ENCODE measurements around the gene SAMD1.

Gene SAMD1

DNA sequence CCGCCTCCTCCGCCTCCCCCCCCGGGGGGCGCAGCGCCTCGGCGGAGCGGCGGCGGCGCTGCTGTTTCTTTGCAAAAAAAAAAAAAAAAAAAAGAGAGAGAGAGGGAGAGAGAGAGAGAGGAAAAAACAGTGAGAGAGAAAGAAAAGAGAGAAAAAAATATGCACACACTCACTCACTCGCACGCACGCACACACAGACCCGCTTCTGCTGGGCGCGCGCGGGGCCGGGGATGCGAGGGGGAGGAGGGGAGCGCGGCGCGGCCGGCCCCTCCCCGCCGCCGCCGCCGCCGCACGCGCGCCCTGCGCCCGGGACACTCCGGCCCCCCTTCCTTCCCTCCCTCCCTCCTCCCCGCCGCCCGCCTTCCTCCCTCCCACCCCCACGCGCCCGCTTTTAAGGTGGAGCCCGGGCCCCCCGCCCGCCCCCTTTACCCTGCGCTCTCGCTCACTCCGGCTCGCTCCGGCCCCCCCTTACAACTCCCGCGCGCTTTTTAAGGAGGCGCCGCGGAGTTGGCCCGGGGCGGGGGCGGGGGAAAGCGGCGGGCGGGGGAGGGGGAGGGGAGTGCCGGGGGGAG lies at the start of gene SAMD1:
SAMD1 (minus strand) TSS at position 243 of the 572 bp plus-strand sequence.
- DNase-seq = peak; percentile 93

DNA sequence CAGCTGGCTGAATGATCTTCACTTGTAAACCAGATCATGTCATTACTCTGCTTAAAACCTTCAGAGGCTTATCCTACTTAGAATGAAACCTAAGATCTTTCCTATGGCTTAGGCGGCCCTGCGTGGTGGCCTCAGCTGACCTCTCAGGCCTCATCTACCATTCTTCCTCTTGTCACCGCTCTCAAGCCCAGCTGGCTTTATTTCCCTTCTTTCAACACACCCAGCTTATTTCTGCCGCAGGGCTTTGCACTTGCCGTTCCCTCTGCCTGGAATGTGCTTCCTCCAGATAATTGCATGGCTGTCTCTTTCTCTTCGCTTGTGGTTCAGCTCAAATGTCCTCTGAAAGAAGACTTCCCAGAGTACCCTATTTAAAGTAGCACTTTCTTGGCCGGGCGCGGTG lies 49.4 kb upstream of the SAMD1 start:
- no peak for DNase-seq

DNA sequence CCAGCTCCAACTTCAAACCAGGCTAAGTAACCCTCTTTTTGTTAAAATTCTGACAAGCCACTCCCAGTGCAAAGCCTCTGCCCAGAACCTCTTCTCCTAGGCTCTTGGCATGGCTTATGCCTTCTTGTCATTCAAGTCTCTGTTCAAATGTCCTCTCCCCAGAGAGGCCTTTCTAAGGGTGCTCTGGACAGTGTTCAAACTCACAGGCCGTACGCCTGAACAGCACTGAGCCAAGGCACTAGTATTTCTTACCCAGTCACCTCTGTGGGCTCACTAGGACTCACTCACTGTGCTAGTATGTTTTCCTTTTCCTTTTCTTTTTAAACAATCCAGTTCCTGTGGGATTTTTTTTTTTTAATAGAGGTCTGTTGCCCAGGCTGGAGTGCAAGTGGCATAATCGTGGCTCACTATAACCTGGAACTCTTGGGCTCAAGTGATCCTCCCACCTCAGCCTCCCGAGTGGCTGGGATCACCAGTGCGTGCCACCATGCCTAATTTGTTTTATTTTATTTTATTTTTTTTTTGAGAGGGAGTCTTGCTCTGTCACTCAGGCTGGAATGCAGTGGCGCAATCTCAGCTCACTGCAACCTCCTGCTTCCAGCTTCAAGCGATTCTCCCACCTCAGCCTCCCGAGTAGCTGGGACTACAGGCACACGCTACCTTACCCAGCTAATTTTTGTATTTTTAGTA lies 48.2 kb upstream of the SAMD1 start:
- no peak for DNase-seq

DNA sequence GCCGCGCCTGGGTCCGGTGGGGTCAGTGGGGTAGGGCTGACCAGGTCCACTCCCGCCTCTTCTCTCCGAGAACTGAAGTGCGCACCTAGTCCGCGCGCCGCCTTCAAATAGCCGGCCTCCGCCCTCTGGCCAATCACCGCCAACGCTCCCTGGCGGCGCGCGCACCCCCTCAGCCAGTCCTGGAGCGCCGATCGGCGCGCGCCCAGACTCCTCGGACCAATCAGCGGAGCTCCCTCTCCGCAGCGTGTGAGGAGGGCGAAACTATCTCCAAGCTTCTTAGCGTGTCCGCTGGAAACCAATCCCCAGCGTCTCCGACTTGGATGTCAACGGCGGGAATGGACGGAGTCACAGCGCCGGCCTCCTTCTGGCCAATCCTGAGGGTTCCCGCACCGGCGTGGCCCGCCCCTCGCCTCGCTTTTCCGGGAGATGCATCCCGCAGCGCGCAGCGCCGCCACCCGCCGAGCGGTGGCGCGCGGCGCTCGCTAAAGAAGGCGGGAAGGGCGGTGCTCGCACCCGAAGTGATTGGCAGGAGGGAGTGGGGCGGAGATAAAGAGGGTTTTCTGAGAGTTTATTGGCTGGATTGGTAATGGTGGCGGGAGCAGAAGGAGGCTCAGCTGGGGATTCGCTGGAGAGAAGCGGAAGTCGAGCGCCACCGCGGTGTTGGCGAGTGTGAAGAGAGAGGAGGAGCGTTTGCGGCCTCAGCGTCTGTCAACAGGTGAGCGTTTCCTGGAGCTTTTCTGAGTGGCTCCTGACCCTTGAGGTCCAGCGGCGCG lies 46.1 kb upstream of the SAMD1 start, which contains the start of gene ASF1B:
ASF1B (minus strand) TSS at position 81 of the 773 bp plus-strand sequence. CDS start 133 bp downstream, outside the sequence.
- DNase-seq = peak; percentile 100

DNA sequence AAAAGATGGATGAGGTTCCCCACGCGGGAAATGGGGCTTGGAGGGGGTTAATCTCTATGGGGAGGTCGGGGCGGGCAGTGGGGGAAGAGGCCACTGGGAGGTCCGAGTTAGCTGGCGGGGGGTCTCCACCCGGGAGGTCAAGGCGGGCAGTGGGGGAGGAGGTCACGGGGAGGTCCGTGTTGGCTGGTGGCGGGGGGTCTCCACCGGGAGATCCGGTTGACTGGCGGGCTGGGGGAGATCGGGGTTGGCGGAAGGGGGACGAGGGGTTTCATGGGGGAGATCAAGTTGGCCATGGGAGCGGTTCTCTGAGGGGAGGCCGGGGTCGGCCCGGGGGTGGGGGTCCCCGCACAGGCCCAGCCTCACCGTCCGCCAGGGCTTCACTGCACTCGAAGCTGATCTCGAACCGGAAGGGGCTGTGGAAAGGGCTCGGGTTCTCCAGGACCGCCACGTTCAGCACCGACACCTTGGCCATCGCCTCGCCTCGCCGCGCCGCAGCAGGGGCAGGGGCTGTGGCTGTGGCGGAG lies 45.5 kb upstream of the SAMD1 start:
- DNase-seq = peak; percentile 44

DNA sequence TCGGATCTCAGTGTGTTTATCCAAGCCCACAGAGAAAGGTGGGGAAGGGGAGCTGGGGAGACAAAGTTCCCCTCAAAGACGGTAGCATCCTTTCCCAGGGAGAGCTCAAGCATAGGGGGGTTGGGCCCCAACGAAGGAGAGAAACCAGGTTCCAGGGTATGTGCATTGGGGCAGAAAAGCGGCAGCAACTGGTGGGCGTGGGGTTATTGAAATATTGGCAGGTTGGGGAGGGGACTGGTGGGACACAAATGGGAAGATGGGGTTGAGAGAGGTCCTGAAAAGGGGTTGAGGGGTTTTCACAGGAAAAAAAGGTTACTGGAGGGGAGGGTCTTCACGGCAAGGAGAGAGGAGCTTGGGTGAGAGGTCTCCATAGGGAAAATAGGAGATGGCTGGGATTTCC lies 44.8 kb upstream of the SAMD1 start:
- no peak for DNase-seq

DNA sequence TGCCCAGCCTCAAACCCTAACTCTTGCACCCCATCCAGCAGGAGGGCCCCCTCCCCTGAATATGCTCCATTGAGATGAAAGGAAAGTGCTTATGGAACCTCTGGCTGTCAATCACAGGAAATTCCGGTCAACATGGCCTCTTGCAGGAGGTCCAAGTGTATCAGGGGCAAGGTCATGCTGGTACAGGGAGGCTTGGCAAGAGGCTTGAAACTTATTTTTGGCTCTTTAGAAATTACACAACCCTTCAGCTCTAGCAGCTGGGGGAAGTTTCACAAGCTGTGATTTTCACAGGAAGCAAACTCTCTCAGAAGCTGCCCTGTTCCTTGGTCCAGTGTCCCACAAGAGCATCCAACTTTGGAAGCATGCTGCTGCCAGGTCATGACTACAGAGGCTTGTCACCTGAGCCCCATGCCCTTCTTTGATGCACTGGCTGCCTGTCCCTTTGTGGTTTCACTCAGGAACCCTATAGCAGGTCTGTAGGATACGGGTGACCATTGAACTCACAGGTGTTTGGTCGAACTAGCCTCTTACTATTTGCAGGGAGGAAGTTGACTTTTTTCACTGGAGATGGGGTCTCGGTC lies 37.5 kb upstream of the SAMD1 start:
- no peak for DNase-seq

DNA sequence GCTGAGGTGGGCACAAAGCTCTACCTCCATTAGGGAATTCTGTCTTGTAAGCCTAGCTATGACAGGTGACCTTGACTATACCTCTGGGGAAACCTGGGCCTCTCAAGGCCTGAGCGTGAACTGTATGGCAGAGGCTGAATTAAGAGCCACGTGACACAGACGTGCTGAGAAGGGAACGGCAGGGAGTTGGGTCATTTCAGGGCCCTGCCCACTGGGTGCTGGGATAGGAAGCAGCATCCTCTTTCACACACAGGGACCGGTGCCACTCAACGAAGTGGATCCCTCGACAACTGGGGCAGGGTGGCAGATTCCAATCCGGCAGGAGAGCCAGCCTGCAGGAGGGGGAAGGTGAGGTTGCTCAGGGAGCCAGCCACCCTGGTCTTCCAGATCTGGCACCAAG lies 36.6 kb upstream of the SAMD1 start:
- no peak for DNase-seq

DNA sequence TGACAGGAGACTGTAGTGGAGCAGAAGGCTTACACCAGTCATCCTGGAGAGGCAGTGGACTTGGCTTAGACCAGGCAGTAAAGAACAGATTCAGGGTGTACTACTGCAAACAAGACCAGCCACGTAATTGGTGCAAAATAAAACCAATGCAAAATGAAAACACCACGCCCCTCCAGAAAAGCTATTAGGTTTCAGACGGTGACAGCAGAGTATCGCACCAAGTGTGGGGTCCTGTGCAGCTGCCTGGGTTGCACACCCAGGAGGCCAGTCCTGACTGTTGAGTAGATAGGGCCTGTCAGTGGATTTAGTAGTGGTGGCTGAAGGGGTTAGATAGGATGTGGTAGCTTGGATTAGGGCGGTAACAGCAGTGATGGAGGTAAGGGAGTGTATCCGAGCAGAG lies 32.4 kb upstream of the SAMD1 start:
- no peak for DNase-seq

DNA sequence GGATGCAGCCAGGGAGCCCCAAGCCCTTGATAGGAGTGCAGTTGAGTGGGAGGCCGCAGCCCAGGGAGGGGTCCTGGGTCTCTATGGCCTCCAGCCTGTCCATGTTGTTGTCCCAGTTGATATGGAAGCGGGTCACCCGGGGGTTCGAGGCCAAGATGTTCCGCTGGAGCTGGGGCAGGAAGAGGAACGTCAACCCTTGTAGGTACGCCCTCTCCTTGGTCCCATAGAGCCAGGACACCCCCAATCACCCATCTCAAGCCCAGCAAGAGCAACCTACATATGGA lies 29.9 kb upstream of the SAMD1 start:
- DNase-seq = no peak

DNA sequence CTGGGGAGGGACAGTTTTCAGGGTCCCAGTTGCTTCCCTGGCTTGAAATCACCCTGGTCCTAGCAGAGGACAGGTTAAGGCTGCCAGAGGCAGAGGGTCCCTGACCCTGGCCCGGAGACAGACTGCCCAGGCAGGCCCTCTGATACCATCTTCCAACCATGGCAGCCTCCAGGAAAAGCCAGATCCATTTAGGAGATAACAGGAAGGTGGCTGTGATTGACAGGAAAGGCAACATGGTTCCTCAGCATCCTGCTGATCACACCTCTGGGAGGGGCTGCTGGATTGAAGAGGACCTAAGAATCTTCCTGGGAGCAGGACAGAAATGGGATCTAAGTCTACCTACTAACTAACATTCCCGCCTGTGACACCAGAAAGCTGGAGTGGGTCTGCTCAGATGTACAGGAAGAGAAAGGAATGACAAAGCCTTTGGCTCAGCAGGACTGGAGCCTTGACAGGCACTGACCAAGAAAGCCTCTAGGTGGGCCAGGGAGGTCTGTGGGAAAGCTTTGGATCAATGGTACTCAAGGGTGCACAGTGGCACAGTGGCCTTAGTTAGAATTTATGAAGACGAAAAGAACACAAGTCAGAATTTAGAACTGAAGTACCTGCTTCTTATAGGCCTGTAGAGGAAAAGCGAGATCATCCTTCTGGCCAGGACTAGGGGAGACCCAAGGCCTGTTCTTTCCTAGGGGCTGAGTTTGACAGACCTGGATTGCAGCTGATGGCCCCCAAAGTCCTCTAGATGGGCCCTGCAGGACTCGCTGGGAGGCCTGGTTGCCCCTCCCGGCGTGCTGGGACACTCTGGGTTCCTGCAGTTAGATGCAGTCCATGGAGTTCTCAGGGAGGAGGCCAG lies 29.3 kb upstream of the SAMD1 start:
- no peak for DNase-seq

DNA sequence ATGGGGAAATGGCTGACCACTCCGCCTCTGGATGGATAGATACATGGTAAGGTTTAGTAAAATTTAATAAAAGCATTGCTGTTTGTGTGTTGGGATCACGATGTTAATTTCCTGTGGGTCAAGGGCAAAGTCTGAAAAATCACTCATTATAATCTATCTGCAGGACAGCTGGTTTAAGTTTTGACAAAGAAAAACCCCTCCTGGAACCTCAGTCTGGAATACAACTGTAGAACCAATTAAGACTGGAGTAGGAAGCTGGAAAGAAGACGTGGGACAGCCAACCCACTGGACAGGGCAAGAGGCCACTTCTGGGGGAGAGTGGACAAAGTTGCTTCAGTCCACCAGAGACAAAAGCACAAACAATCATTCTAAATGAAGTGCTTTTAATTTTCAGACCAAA lies 28.6 kb upstream of the SAMD1 start:
- no peak for DNase-seq

DNA sequence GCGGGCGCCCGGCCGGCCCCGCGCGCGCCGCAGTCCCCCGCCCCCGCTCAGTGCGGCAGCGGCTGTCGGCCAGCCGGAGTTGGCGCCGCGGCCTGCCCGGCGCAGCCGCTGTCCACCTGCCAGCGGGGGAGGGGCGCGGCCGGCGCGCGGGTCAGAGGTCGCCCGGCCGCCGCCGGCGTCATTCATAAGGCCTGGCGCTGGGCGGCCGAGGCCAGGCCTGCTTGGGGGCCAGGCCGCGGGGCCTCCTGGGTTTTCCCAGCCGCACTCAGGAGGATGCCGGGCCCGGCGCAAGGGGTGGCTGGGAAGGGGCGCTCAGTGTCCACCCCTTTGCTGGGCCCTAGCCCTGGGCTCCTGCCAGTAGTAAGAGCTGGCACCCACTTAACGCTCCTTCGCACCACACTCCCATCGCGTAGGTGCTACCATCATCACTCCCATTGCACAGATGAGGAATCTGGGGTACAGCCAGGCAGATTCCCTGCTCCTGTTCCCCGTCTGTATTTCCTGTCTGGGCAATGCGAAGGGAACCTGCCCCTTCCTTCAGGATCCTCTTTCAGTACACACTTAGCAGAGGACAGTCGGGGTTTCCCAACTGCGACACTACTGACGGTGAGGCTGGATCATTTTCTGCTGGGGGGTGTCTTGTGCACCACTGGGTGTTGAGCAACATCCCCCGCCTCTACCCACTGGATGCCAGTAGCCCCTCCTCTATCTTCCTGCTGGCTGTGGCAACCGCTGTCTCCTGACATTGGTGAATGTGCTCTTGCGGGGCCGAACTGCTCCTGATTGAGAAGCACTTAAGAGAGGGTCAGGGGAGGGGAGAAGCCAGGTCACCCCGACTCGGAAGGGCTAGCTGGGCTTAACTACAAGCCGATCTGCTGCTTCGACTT lies 27.9 kb upstream of the SAMD1 start:
- DNase-seq = peak; percentile 93

DNA sequence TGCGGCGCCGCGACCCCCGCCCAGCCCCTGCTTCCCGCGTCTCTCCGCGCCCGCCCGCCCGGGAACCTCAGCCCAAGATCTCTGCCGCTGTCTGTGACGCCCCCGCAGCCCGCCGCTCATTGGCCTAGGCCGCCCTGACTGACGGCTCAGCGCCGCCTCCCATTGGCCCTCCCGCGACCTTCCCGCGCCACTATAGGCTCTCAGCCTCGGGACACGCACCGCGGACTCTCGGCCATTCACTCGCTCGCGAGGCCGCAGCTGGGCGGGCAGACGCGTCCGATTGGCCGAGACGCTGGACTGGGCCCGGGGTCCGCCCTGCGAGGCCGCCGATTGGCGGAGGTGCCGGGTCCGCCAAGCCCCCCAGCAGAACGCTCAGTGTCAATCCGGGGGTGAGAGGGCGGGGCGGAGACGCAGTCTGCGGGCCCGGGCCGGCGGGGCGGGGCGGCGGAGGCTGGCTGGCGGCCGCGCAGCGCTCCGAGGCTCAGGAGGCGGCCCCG lies 27.2 kb upstream of the SAMD1 start, which contains the start of gene PRKACA:
PRKACA (minus strand) TSS at position 95 of the 497 bp plus-strand sequence. CDS start 215 bp downstream, outside the sequence.
- DNase-seq = peak; percentile 99

DNA sequence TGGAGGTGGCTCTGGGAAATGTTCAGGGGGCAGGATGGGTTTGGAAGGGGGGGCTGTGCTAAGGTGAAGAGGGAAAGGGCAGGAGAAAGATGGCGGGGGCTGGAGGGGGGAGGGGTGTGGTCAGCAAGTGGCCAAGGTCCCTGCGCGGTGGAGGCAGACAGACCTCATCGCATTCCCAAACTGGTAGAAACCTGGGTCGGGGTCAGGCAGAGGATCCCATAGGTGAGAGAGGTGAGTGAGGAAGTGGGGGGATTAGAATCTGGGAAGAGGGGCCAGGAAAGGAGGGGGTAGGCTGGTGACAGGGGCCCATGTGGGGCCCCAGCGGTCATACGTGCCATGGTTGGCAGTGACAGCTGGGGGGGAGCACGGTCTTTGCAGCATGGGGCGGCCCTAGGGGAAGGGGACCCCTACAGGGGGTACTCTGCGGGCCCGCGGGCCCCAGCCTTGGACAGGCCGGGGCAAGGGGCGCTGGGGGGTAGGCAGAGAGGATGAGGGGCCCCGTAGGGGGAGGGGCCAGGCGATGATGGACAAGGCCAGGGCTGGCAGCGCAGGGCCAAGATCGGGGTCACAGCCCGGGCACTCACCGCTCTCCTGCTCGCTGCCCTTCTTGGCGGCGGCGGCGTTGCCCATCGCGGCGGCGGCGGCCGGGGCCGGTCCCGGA lies 26.5 kb upstream of the SAMD1 start:
- DNase-seq = peak; percentile 30

DNA sequence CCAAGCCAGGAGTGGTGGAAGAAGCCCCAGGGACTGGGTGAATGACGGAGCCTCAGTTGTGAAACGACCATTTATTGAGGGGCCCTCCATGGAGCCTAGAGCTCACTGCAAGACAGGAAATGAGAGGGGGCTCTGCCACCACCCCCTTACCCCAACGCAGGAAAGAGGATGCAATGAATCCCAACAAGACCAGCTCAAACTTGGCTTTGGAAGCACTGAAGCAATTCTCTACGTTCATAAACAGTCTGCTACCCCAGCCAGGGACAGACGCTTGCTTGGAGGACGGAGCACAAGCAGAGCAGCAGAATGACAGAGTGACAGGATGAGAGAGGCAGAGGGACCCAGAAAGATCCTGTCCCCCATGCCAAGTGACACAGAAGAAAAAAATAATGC lies 26.0 kb upstream of the SAMD1 start:
- DNase-seq = no peak

DNA sequence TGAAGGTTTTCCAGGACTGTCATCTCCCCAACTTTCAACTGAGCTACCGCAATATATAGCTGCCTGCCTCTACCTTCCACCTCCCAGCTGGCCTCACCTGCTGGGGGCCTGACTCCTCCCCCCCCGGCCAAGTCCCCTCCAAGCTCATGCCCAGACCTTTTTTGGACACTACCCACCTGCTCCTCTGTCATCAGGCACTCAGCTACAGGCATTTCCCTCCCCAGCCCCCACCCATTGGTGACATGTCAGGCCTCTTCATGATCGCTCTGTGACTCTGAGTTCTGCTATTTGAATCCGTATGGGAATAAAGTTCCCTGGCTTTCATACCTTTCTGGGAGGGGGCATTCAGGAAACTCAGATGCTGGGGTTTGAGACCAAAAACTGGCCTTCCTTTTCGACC lies 25.2 kb upstream of the SAMD1 start:
- no peak for DNase-seq

DNA sequence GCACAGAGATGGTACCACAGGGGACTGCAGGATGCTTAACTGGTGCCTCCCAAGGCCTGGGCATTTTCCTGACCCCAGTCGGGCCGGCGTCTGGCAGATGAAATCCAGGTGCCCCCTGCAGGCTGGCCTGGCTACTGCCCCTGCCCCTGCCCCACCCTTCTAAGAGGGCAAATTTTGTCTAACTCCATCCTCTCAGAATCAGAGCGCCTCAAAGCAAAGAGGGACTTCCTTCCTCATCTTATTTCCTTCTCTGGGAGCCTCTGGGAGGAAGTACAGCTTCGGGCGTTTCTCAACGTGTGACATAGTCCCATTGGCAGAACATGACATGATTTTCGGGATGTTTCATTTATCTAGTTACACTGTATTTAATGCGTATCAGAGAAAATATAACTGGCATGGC lies 24.3 kb upstream of the SAMD1 start:
- DNase-seq = peak; percentile 28

DNA sequence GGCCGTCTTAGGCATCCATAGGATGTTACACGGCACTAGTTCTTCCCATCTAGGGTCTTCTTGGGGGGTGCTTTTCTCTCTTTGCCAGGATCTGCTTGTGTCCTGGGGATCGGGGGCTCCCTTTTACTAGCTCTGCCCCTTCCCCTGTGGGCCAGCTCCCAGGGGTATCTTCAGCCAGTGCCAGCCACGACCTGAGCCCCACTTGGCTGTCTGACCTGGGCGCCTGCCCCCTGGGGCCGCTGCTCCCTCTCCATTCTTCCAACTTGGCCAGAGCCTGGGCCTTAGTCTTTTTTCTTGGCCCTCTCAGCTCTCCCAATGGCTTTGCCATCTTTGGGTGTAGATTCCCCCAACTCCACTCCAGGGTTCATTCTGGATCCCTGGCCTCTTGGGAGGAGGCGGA lies 23.9 kb upstream of the SAMD1 start:
- no peak for DNase-seq

DNA sequence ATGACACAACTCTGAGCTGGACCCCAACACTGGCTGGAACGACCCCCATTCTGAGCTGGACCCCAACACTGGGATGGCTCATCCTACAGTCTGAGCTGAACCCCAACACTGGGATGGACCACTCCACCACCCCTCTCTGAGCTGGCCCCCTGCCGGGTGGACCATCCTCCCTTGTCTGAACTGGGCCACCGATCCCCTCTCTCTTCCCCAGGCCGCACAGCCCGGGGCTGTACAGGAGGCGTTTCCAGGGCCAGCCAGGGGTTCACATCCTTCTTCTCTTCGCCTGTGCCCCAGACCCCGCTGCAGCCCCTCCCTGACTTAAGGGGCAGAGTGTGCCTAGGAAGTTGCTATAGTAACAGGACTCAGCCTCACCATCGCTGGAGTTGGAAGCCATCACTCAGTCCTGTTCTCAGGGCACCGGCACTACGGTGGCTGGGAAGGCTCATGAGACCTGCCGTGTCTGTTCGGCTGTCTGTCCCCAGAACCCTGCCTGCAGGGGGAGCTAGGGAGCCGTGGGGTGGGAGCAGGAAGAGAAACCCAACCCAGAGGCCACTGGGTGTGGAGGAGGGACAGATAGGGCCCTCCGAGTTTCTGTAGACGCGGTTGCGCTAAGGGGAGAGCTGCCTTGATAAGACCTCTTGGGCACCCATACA lies 23.3 kb upstream of the SAMD1 start:
- DNase-seq = no peak

All from NCI-H146 (cell line).